Transverse colon (tissue), 4 donors: ENCODE data around the gene PLD4. TPM values are rescaled to one million over a fixed set of nuclear protein-coding genes. Genes with fewer than 3 reads are reported as not detected.
A peak's percentile ranks its signal among the peaks of the same experiment; 100 is the strongest.

ENCODE experiments used
- DNase-seq: peaks from one replicate; pipeline ENCODE4 v3.0.0-alpha.2; 2019
- H3K27ac ChIP-seq, 4 donors: fragments of 200-600 bp; sonication (generic); 2 replicates each; pipeline ENCODE4 v1.5.1; 2016 to 2018; ENCODE audit warnings: inconsistent platforms in 4 of 4
- H3K27me3 ChIP-seq: fragments of 200-600 bp; sonication (generic); 2 replicates; pipeline ENCODE4 v1.5.1; 2017; ENCODE audit warnings: inconsistent platforms
- H3K36me3 ChIP-seq, 4 donors: fragments of 200-600 bp; sonication (generic); 2 replicates each; pipeline ENCODE4 v1.5.1; 2017 to 2019; ENCODE audit warnings: inconsistent platforms in 4 of 4
- H3K4me1 ChIP-seq, 4 donors: fragments of 200-600 bp; sonication (generic); 2 replicates each; pipeline ENCODE4 v1.5.1; 2017 to 2020; ENCODE audit warnings: inconsistent platforms in 4 of 4
- H3K4me3 ChIP-seq, 4 donors: fragments of 200-600 bp; sonication (generic); 1 replicate in 1 of 4; 2 replicates in 3 of 4; pipeline versions ENCODE4 v1.5.1 to v1.6.1; 2017 to 2019; ENCODE audit warnings: inconsistent platforms in 4 of 4
- H3K9me3 ChIP-seq, 2 donors: fragments of 200-600 bp; sonication (generic); 2 replicates each; pipeline ENCODE4 v1.5.1; 2017 to 2019; ENCODE audit warnings: inconsistent platforms in 2 of 2
- CTCF ChIP-seq, 5 experiments: fragments of 200-600 bp in 3 of 5; fragments of 450-650 bp in 2 of 5; sonication (generic) in 3 of 5; IDR thresholded peaks; 1 replicate in 2 of 5; 2 replicates in 3 of 5; pipeline ENCODE4 v1.5.1; 2016 to 2017; ENCODE audit warnings: antibody characterized with exemption in 5 of 5, inconsistent platforms in 3 of 5, mild to moderate bottlenecking in 2 of 5, moderate library complexity in 1 of 5
- EP300 ChIP-seq: sonication (generic); formaldehyde crosslinking; IDR thresholded peaks from one replicate; pipeline ENCODE4 v1.6.1; 2017; ENCODE audit warnings: antibody characterized with exemption, low read depth
- POLR2A ChIP-seq: fragments of 450-650 bp; IDR thresholded peaks from one replicate; pipeline ENCODE4 v1.6.1; 2016; ENCODE audit warnings: antibody characterized with exemption, mild to moderate bottlenecking, moderate library complexity
- POLR2AphosphoS5 ChIP-seq, 3 donors: sonication (generic); formaldehyde crosslinking; IDR thresholded peaks; one replicate each; pipeline ENCODE4 v1.6.1; 2016; ENCODE audit warnings: antibody characterized with exemption in 3 of 3
- WGBS, 2 donors: methylation state at CpG; one replicate each; pipeline ENCODE4 v1.1.5; 2018; ENCODE audit warnings: low coverage in 1 of 2; 5-methylcytosine and 5-hydroxymethylcytosine counted together
- in situ Hi-C, 4 donors: fragments of 200-750 bp; cut with MboI; loops; one replicate each; pipeline versions ENCODE4 v1.15.0 to v1.15.1; 2017; ENCODE audit warnings: low sequenced_read_pairs in 3 of 4, low pct_ligation_motif_present in 1 of 4, low pct_unique_long_range_greater_than_20kb in 1 of 4
- intact Hi-C: fragments of 100-400 bp; cut with DNase I; formaldehyde crosslinking; loops from one replicate; pipeline ENCODE4 v1.15.1; 2023; ENCODE audit warnings: low total_unique reads
- total RNA-seq, 4 donors: library from RNA; depleted of rRNA; stranded (reverse); fragments of >200 nt; gene quantifications; one replicate each; pipeline ENCODE4 v1.1.0, GENCODE V29; 2016

Gene PLD4
- total RNA-seq, 4 donors from 2014 or later = 1.1 TPM; not detected in 2

GRCh38 chr14:104891664-104892530, 32.8 kb upstream of the PLD4 start:
- H3K9me3 ChIP-seq = no peaks in the 10 kb centered on the region
- WGBS, 2 donors = 81% methylated on average over 7 of the region's 13 CpGs; no CpG with 5 or more reads in 1 of the 2 donors
- no peak for DNase-seq
- TF ChIP-seq CTCF (IDR thresholded peaks at IDR 0.05) (no peak), POLR2A (no peak), EP300 (no peak), POLR2AphosphoS5 (IDR thresholded peaks at IDR 0.05) (no peak)
- peaks cover 0 to 6% (median 0%) of the 10 kb centered on the region in 4 donors for H3K4me1 ChIP-seq
- no peaks in the 10 kb centered on the region for H3K27me3 ChIP-seq
- no peak overlapping the region for H3K27ac ChIP-seq
- H3K4me3 ChIP-seq = no peak overlapping the region
- intact Hi-C loops = no loop called here
- H3K36me3 ChIP-seq = peaks cover 0 to 10% (median 0%) of the 10 kb centered on the region in 4 donors
- in situ Hi-C loops = no loop called here

- Histone ChIP-seq H3K27me3 (no peaks in the 10 kb centered on the region), H3K27ac (no peak overlapping the region), H3K4me1 (peaks cover 0 to 6% (median 0%) of the 10 kb centered on the region in 4 donors), H3K4me3 (no peak overlapping the region), H3K9me3 (no peaks in the 10 kb centered on the region), H3K36me3 (peaks cover 0 to 1% (median 0%) of the 10 kb centered on the region in 4 donors)
- in situ Hi-C loops = no loop called here
- TF ChIP-seq POLR2AphosphoS5 (IDR thresholded peaks at IDR 0.05) (no peak), CTCF (IDR thresholded peaks at IDR 0.05) (no peak), EP300 (no peak), POLR2A (no peak)
- intact Hi-C loops = no loop called here
- peak; percentile 7 for DNase-seq
- WGBS, 2 donors = 66% methylated on average over 23 of the region's 31 CpGs; no CpG with 5 or more reads in 1 of the 2 donors
These were observed 31.9 kb upstream of the PLD4 start for GRCh38 chr14:104892531-104893434.

GRCh38 chr14:104893435-104894207, 31.1 kb upstream of the PLD4 start:
- no peaks in the 10 kb centered on the region for H3K36me3 ChIP-seq
- TF ChIP-seq CTCF (IDR thresholded peaks at IDR 0.05) (no peak), POLR2A (no peak)
- in situ Hi-C loops = no loop called here
- intact Hi-C loops = no loop called here
- H3K9me3 ChIP-seq = no peaks in the 10 kb centered on the region
- H3K4me1 ChIP-seq = peaks cover 0 to 6% (median 0%) of the 10 kb centered on the region in 4 donors
- DNase-seq = peak; percentile 19
- no peaks in the 10 kb centered on the region for H3K27me3 ChIP-seq
- no peak overlapping the region for H3K4me3 ChIP-seq
- H3K27ac ChIP-seq = no peak overlapping the region
- 68% methylated on average over 29 of the region's 39 CpGs; no CpG with 5 or more reads in 1 of the 2 donors for WGBS, 2 donors
